Neural crest cell (in vitro differentiated cells): ENCODE data around the gene ARHGAP26. TPM values are rescaled to one million over a fixed set of nuclear protein-coding genes. Genes with fewer than 3 reads are reported as not detected.
"Not testable (repeated sequence)": the region's sequence is repeated elsewhere in the genome, so short reads cannot be mapped to it uniquely, and the experiment has no call there.

Source experiments
- DNase-seq: peaks from one replicate; pipeline ENCODE4 v3.0.0; 2021; ENCODE audit warnings: low read depth, mixed read lengths, low spot score
- H3K27ac Mint-ChIP-seq: one replicate; pipeline ENCODE4 v1.8.0; 2021; ENCODE audit warnings: mild to moderate bottlenecking, mixed read lengths; ENCODE audit not compliant: unreplicated experiment
- H3K27me3 Mint-ChIP-seq: 2 replicates; pipeline ENCODE4 v1.8.0; 2021; ENCODE audit warnings: low read depth, mild to moderate bottlenecking, mixed read lengths
- H3K36me3 Mint-ChIP-seq: 2 replicates; pipeline ENCODE4 v1.8.0; 2021; ENCODE audit warnings: low read depth, mild to moderate bottlenecking, mixed read lengths
- H3K4me1 Mint-ChIP-seq: 2 replicates; pipeline ENCODE4 v1.8.0; 2021; ENCODE audit warnings: mixed read lengths
- H3K4me3 Mint-ChIP-seq: one replicate; pipeline ENCODE4 v1.8.0; 2021; ENCODE audit warnings: mild to moderate bottlenecking, mixed read lengths
- H3K9me3 Mint-ChIP-seq: 2 replicates; pipeline ENCODE4 v1.8.0; 2021; ENCODE audit warnings: mixed read lengths
- CTCF ChIP-seq: fragments of 200-600 bp; sonication (generic); conservative IDR thresholded peaks from 2 replicates; pipeline ENCODE4 v1.5.0; 2021; ENCODE audit warnings: antibody characterized with exemption, mild to moderate bottlenecking
- total RNA-seq: library from RNA; stranded (reverse); gene quantifications from 2 replicates; pipeline ENCODE4 v1.2.1, GENCODE V29; 2021

The ARHGAP26 gene
- total RNA-seq, 1 donor from 2014 or later = 5.5 TPM

- Mint-ChIP-seq H3K36me3 (no peaks in the 10 kb centered on the region), H3K4me1 (peaks cover 3% of the 10 kb centered on the region), H3K9me3 (no peaks in the 10 kb centered on the region), H3K27me3 (no peaks in the 10 kb centered on the region), H3K27ac (no peak overlapping the region), H3K4me3 (no peak overlapping the region)
- TF ChIP-seq CTCF = no peak
- no peak for DNase-seq
Observed at GRCh38 chr5:142962174-142962533, 192.0 kb downstream of the ARHGAP26 start.

- H3K27me3 Mint-ChIP-seq, H3K4me1 Mint-ChIP-seq, H3K27ac Mint-ChIP-seq, H3K4me3 Mint-ChIP-seq, H3K36me3 Mint-ChIP-seq, H3K9me3 Mint-ChIP-seq, DNase-seq: not testable (repeated sequence)
- peak; percentile 58 for TF ChIP-seq CTCF
Observed at GRCh38 chr5:142965258-142966120, 195.3 kb downstream of the ARHGAP26 start.

GRCh38 chr5:142966121-142966420 is 195.9 kb downstream of the ARHGAP26 start:
- Mint-ChIP-seq H3K27ac (no peak overlapping the region), H3K36me3 (peaks cover 3% of the 10 kb centered on the region), H3K4me3 (no peak overlapping the region), H3K4me1 (no peaks in the 10 kb centered on the region), H3K27me3 (no peaks in the 10 kb centered on the region), H3K9me3 (peaks cover 4% of the 10 kb centered on the region)
- DNase-seq = no peak
- no peak for TF ChIP-seq CTCF

GRCh38 chr5:142969186-142969585 is 199.0 kb downstream of the ARHGAP26 start:
- no peak for DNase-seq
- no peak overlapping the region for H3K27ac Mint-ChIP-seq
- no peak overlapping the region for H3K4me3 Mint-ChIP-seq
- H3K9me3 Mint-ChIP-seq = peaks cover 4% of the 10 kb centered on the region
- H3K36me3 Mint-ChIP-seq = peaks cover 3% of the 10 kb centered on the region
- no peaks in the 10 kb centered on the region for H3K27me3 Mint-ChIP-seq
- TF ChIP-seq CTCF = no peak
- no peaks in the 10 kb centered on the region for H3K4me1 Mint-ChIP-seq

- no peak overlapping the region for H3K4me3 Mint-ChIP-seq
- TF ChIP-seq CTCF = no peak
- peaks cover 3% of the 10 kb centered on the region for H3K36me3 Mint-ChIP-seq
- no peak overlapping the region for H3K27ac Mint-ChIP-seq
- H3K4me1 Mint-ChIP-seq = no peaks in the 10 kb centered on the region
- no peak for DNase-seq
- no peaks in the 10 kb centered on the region for H3K27me3 Mint-ChIP-seq
- peaks cover 4% of the 10 kb centered on the region for H3K9me3 Mint-ChIP-seq
Observed at GRCh38 chr5:142969624-142970439, 199.7 kb downstream of the ARHGAP26 start.
